B cell (primary cell): Measurements from ENCODE around the gene SCN10A.

Source experiments
- EZH2 ChIP-seq: IDR thresholded peaks from 2 replicates; pipeline ENCODE4 v1.6.1; 2012; ENCODE audit warnings: borderline replicate concordance, low read depth, mild to moderate bottlenecking, moderate library complexity, low read length; ENCODE audit not compliant: insufficient read depth, poor library complexity, severe bottlenecking
- TF ChIP-seq, protein P1 (sequence below): fragments of 200-600 bp; IDR thresholded peaks from one replicate; pipeline ENCODE4 v1.8.0; 2022; ENCODE audit warnings: antibody characterized with exemption, mild to moderate bottlenecking

DNA sequence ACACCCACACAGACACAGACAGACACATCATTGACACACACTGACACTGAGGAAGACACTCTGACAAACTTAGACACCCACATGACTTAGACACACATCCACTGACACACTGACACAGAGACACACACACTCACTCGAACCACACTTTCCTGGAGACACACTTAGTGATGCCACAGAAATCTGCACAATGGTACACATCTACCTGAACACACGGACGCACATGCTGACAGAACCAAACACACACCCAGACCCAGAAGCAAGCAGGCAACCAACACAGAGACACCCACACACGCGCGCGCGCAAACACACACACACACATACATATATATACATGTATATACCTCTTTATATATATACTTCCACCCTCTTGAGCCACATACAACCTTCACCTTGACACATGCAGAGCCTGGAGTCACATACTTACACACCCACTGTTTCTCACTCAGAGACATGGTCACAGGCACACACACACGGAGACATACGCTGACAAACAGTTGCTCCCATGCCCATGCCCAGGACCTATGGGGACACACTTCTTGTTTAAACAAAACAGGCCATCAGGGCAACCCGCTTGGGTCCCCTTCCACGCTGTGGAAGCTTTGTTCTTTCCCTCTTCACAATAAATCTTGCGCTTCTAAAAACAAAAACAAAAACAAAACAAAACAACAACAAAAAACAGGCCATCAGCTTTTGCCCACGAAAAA is 165.6 kb downstream of the SCN10A start:
- TF ChIP-seq, protein P1, sequence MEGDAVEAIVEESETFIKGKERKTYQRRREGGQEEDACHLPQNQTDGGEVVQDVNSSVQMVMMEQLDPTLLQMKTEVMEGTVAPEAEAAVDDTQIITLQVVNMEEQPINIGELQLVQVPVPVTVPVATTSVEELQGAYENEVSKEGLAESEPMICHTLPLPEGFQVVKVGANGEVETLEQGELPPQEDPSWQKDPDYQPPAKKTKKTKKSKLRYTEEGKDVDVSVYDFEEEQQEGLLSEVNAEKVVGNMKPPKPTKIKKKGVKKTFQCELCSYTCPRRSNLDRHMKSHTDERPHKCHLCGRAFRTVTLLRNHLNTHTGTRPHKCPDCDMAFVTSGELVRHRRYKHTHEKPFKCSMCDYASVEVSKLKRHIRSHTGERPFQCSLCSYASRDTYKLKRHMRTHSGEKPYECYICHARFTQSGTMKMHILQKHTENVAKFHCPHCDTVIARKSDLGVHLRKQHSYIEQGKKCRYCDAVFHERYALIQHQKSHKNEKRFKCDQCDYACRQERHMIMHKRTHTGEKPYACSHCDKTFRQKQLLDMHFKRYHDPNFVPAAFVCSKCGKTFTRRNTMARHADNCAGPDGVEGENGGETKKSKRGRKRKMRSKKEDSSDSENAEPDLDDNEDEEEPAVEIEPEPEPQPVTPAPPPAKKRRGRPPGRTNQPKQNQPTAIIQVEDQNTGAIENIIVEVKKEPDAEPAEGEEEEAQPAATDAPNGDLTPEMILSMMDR: no peak
- TF ChIP-seq EZH2: no peak
